ENCODE data around the gene MECR.
"Not testable (repeated sequence)": the region's sequence is repeated elsewhere in the genome, so short reads cannot be mapped to it uniquely, and the experiment has no call there.

The MECR gene

DNA sequence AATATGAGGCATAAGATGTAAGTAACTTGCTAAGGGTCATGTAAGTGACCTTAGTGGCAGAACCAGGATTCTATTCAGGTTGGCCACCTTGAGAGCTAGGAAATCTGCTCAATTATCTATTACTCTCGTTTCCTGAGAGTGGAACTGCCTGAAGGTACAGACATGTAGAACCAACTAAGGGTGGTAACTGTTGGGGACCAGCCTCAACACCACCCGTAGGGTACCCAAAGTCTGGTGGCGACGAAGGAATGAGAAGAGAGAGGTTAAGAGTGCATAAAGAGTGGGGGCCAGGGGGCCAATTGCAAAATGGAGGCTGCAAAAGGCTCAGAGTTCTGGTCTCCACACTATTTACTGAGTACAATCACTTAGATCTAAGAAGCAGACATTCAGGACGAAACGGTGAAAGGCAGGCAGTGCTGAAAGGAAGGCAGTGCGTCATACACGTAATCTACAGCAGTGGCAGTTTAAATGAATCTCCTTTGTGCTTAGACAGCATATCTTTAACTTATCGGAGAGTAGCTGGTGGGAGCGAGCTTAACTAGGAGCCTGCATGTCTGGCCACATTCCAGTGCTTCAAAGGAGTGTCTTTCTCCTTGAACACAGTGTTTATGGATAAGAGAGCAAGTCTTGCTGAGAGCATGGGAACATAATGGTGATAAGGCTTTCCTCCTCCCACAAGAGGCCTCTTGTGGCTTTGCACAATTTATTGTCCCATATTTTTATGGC lies 74.0 kb downstream of the MECR start:
- no peak for TF ChIP-seq ZFX (IDR thresholded peaks at IDR 0.05; ENCODE audit: borderline replicate concordance)
- no peak for TF ChIP-seq CTCF (IDR thresholded peaks at IDR 0.05)
- H3K27ac ChIP-seq = no peak overlapping the region; the same call in 1 of the 2 replicates

GRCh38 chr1:29152046-29152805 lies 78.5 kb downstream of the MECR start:
- TF ChIP-seq ZFX (IDR thresholded peaks at IDR 0.05; ENCODE audit: borderline replicate concordance) = no peak
- no peak for TF ChIP-seq CTCF (IDR thresholded peaks at IDR 0.05)
- no peak overlapping the region for H3K27ac ChIP-seq

GRCh38 chr1:29150346-29150745 lies 80.4 kb downstream of the MECR start:
- H3K27ac ChIP-seq = not testable (repeated sequence)

GRCh38 chr1:29148656-29149491 lies 81.9 kb downstream of the MECR start:
- H3K27ac ChIP-seq = no peak overlapping the region
- TF ChIP-seq ZFX (IDR thresholded peaks at IDR 0.05; ENCODE audit: borderline replicate concordance) = no peak

- TF ChIP-seq CTCF (IDR thresholded peaks at IDR 0.05) (no peak), ZFX (IDR thresholded peaks at IDR 0.05; ENCODE audit: borderline replicate concordance) (no peak)
- no peak overlapping the region for H3K27ac ChIP-seq
Measured at GRCh38 chr1:29145739-29146437, 84.8 kb downstream of the MECR start.

DNA sequence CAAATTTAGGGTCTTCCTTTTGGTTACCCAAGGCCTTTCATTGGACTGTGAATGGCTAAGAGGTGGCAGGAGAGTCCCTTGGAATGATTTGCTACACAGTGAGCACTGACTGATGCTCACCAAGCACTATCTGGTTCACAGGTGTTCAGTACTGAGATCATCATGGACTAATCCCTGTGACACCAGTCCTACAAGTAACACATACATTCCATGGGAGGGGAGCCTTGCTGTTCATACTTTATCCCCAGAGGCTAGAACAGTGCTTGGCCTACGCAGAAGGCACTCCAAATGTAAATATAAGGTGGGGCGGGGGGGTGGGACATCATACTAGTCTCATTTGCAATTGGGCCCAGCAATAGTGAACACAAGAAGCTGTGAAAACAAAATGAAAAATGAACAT lies 86.6 kb downstream of the MECR start:
- H3K27ac ChIP-seq = no peak overlapping the region
- TF ChIP-seq ZFX (IDR thresholded peaks at IDR 0.05; ENCODE audit: borderline replicate concordance) (no peak), CTCF (IDR thresholded peaks at IDR 0.05) (no peak)

GRCh38 chr1:29142714-29143113 lies 88.0 kb downstream of the MECR start:
- H3K27ac ChIP-seq = no peak overlapping the region
- TF ChIP-seq ZFX (IDR thresholded peaks at IDR 0.05; ENCODE audit: borderline replicate concordance) (no peak), CTCF (IDR thresholded peaks at IDR 0.05) (no peak)

Data from 22Rv1 (cell line).